DMS114 treated with DMSO at 0.1 percent for 48 hours (cell line): Measurements from ENCODE around the gene CLCC1.

Source experiments
- DNase-seq: peaks from one replicate; lab custom pipeline; 2025; ENCODE audit not compliant: unreplicated experiment; lab: John Stamatoyannopoulos, UW

CLCC1 gene

DNA sequence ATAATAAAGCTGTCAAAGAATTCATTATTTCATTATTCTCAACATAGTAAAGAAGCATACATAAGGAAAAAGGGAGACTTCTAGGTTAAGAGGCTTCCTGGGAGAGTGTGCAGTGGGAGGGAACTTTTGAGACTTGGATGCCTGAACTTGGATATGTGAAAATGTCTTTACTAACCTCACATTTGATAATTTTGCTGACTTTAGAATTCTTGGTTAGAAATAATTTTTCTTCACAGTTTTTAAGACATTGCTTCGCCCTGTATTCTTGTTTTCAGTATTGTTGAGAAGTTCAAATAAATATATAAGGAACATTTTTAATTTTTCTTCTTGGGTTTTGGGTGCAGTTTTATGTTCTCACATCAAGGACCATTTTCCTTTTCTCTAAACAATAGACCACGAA lies 46.5 kb downstream of the CLCC1 start:
- DNase-seq = no peak
